Right cardiac atrium (tissue), 5 donors: ENCODE results near the gene NEURL2. TPM values are rescaled to one million over a fixed set of nuclear protein-coding genes. Genes with fewer than 3 reads are reported as not detected.
A peak's percentile ranks its signal among the peaks of the same experiment; 100 is the strongest.

Source experiments
- ATAC-seq, 2 donors: fragments of 200-7000 bp; cut with Tn5 transposase; one replicate each; pipeline versions ENCODE4 v1.8.0 to v1.9.1; 2020; ENCODE audit warnings: moderate library complexity in 2 of 2, mild to moderate bottlenecking in 1 of 2
- DNase-seq, 3 donors: peaks; one replicate each; pipeline ENCODE4 v3.0.0-alpha.2; 2020
- H3K27ac ChIP-seq: one replicate; pipeline ENCODE4 v1.5.1; 2013; ENCODE audit warnings: mild to moderate bottlenecking, low read length, control low read depth, moderate library complexity
- H3K27me3 ChIP-seq: one replicate; pipeline ENCODE4 v1.6.1; 2013; ENCODE audit not compliant: control insufficient read depth, insufficient read depth
- H3K4me1 ChIP-seq: one replicate; pipeline ENCODE4 v1.6.1; 2013; ENCODE audit warnings: low read length; ENCODE audit not compliant: control insufficient read depth, insufficient read depth
- H3K4me3 ChIP-seq: one replicate; pipeline ENCODE4 v1.5.1; 2013; ENCODE audit warnings: low read length, control low read depth
- H3K9me3 ChIP-seq: one replicate; pipeline ENCODE4 v1.6.1; 2013; ENCODE audit warnings: low read length; ENCODE audit not compliant: control insufficient read depth
- WGBS: extraction: QIAGEN DNeasy Blood & Tissue Kit; methylation state at CpG from one replicate; pipeline ENCODE4 v1.1.7; 2013; 5-methylcytosine and 5-hydroxymethylcytosine counted together
- intact Hi-C, 4 donors: fragments of 100-400 bp; cut with DNase I; formaldehyde crosslinking; loops; one replicate each; pipeline versions ENCODE4 v1.11.0 to v1.14.0; 2022 to 2023
- long read RNA-seq, 4 donors: library from polyadenylated mRNA; unstranded; transcript quantifications; one replicate each; pipeline ENCODE4 v2.0.0, GENCODE V29; 2020 to 2021
- polyA plus RNA-seq: library from polyadenylated mRNA; stranded (reverse); fragments of 200-250 nt; gene quantifications from one replicate; pipeline ENCODE4 v1.2.3, GENCODE V29; 2013
- total RNA-seq, 4 donors: library from RNA; stranded (reverse); fragmentation: NEBNext Ultra II Directional; extraction: Animal tissue kit (Norgen Biotek cat#: 25700); gene quantifications; one replicate each; pipeline ENCODE4 v1.2.1, GENCODE V29; 2021
- donor health status: healthy with polysubstance abuse.
- donor health status: DM: no; HTN: yes; CAD: no.
- donor health status: DM: no; HTN: no; CAD: no.
- donor health status: DM: no; HTN: yes; CAD: no; lungs with severe emphysema.
- donor health status: DM: yes; HTN: yes; CAD: no.

Gene NEURL2
- total RNA-seq: 1 to 10 TPM; 7.5 to 9.8 (median 7.9) TPM
- 7.0 TPM for polyA plus RNA-seq
- long read RNA-seq, donor 1, transcript NEURL2-201 (2 exons, 1,278 nt): major isoform, 22 of 30 reads
- long read RNA-seq, donor 1, partial matches to known transcripts: 0 of 30 reads
- long read RNA-seq, donor 1, other reads (novel, unspliced or antisense): 6 of 30 reads
- long read RNA-seq, donor 2, transcript NEURL2-201 (2 exons, 1,278 nt): major isoform, 6 of 8 reads
- long read RNA-seq, donor 2, partial matches to known transcripts: 0 of 8 reads
- long read RNA-seq, donor 2, other reads (novel, unspliced or antisense): 2 of 8 reads
- long read RNA-seq, donor 3, transcript NEURL2-201 (2 exons, 1,278 nt): major isoform, 16 of 20 reads
- long read RNA-seq, donor 3, partial matches to known transcripts: 0 of 20 reads
- long read RNA-seq, donor 3, other reads (novel, unspliced or antisense): 4 of 20 reads
- long read RNA-seq, donor 4, transcript NEURL2-201 (2 exons, 1,278 nt): major isoform, 9 of 13 reads
- long read RNA-seq, donor 4, partial matches to known transcripts: 0 of 13 reads
- long read RNA-seq, donor 4, other reads (novel, unspliced or antisense): 3 of 13 reads

DNA sequence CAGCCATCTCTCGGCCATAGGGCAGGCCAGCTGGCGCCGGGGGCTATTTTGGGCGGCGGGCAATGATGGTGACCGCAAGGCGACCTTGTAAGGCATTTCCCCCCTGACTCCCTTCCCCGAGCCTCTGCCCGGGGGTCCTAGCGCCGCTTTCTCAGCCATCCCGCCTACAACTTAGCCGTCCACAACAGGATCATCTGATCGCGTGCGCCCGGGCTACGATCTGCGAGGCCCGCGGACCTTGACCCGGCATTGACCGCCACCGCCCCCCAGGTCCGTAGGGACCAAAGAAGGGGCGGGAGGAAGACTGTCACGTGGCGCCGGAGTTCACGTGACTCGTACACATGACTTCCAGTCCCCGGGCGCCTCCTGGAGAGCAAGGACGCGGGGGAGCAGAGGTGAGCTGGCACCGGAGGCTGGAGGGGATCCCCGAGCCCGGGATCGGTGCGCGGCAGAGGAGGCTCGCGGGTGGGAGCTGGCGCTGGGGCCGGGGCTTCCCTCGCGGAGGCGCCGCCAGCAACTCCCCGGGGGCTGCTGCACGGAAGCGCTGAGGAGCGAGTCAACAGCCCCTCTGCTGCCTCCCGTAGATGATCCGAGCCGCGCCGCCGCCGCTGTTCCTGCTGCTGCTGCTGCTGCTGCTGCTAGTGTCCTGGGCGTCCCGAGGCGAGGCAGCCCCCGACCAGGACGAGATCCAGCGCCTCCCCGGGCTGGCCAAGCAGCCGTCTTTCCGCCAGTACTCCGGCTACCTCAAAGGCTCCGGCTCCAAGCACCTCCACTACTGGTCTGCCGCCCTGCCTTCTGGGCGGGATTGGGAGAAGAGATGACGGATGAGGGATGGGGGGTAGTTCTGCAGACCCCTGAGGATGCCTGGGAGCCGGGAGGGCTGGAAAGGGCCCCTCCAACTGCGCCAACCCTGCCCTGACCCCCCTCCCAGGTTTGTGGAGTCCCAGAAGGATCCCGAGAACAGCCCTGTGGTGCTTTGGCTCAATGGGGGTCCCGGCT is at the start of gene NEURL2, which contains the start of gene CTSA:
Gene NEURL2, minus strand, starts transcription at position 224 of the 999 bp plus-strand sequence. Its CDS starts 217 bp downstream, at position 7.
Gene CTSA, plus strand, starts transcription at position 351 of the 999 bp plus-strand sequence. Its CDS starts 234 bp downstream, at position 585.
- Histone ChIP-seq H3K4me3 (peak within 1 kb of the TSS; percentile 67), H3K27ac (peak within 1 kb of the TSS; percentile 53), H3K27me3 (no peaks in the 10 kb centered on the region), H3K4me1 (no peaks in the 10 kb centered on the region), H3K9me3 (no peaks in the 10 kb centered on the region)
- intact Hi-C loops: loop anchor here in 2 of 4 donors (2.0 to 10.0 kb wide), 3 partner anchors 44 to 74 kb away; partner anchors contain the start of gene PCIF1 (in 1 of the 2)
- ATAC-seq (peak; percentile 91), DNase-seq (peak; percentile 96 to 99 (median 97))
- 1% methylated on average over 78 of the region's 78 CpGs for WGBS

- WGBS: 92% methylated on average over 13 of the region's 13 CpGs
Measured at GRCh38 chr20:45940469-45940868, 49.5 kb upstream of the NEURL2 start.

DNA sequence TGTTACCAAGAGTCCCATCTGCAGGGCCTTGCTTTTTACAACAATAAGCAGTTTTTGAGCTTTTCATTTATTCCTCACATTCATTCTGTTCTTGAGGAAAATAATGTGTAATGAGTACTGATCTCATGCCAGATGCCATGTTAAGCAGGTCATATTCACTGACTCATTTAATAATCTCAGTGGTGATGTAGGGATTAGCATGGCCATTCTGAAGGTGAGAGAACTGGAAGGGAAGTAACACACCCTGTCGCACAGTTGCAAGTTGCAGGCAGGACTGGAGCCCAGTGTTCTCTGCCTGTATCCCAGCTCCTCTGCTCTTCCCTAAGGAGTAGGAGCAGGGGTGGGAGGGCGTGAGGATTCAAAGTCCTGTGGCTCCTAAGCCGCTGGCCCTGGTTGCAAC is 49.0 kb upstream of the NEURL2 start:
- ATAC-seq (no peak), DNase-seq (no peak)
- H3K27ac ChIP-seq: no peak overlapping the region
- H3K27me3 ChIP-seq: no peaks in the 10 kb centered on the region
- H3K4me3 ChIP-seq: no peak overlapping the region
- no peaks in the 10 kb centered on the region for H3K9me3 ChIP-seq
- intact Hi-C loops: no loop called here
- 86% methylated on average over 3 of the region's 3 CpGs for WGBS
- no peaks in the 10 kb centered on the region for H3K4me1 ChIP-seq

More at GRCh38 chr20:45940469-45940868, 49.5 kb upstream of the NEURL2 start:
- Histone ChIP-seq H3K27ac (no peak overlapping the region), H3K9me3 (no peaks in the 10 kb centered on the region), H3K27me3 (no peaks in the 10 kb centered on the region), H3K4me1 (no peaks in the 10 kb centered on the region), H3K4me3 (no peak overlapping the region)
- intact Hi-C loops: no loop called here
- DNase-seq (no peak), ATAC-seq (no peak)

- Histone ChIP-seq H3K27me3 (no peaks in the 10 kb centered on the region), H3K27ac (no peak overlapping the region), H3K9me3 (no peaks in the 10 kb centered on the region), H3K4me1 (no peaks in the 10 kb centered on the region), H3K4me3 (no peak overlapping the region)
- WGBS: 85% methylated on average over 13 of the region's 13 CpGs
- DNase-seq: peak in 1 of 3 donors; percentile 10
- intact Hi-C loops: loop anchor here in 1 of 4 donors (10.0 kb wide), 1 partner anchor 104 kb away; the partner anchor contains the start of gene SNX21
- no peak for ATAC-seq
Measured at GRCh38 chr20:45938727-45939438, 47.9 kb upstream of the NEURL2 start.

DNA sequence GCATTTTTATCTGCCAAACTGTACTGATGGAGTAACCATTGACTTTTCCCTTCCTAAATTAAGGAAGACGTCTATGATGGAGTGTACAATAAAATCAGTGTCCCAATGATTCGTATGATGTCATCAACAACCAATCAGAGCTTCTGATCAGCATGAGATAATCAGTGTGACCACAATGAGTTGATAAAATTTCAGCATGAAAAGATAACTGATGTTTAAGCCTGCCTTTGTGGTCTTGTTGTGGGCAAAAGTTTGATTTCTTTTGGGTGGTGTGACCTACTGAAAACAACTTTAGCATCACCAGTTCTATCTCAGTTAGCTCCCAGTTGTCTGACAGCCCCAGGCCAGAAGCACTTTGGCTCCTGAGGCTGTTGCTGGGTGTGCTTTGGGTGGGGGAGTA is 46.8 kb upstream of the NEURL2 start:
- intact Hi-C loops: loop anchor here in 1 of 4 donors (10.0 kb wide), 1 partner anchor 103 kb away; the partner anchor contains the start of gene SNX21
- H3K9me3 ChIP-seq: no peaks in the 10 kb centered on the region
- ATAC-seq (no peak), DNase-seq (no peak)
- H3K4me3 ChIP-seq: no peak overlapping the region
- no peak overlapping the region for H3K27ac ChIP-seq
- peaks cover 6% of the 10 kb centered on the region for H3K4me1 ChIP-seq
- H3K27me3 ChIP-seq: no peaks in the 10 kb centered on the region
- 59% methylated on average over 2 of the region's 2 CpGs for WGBS

DNA sequence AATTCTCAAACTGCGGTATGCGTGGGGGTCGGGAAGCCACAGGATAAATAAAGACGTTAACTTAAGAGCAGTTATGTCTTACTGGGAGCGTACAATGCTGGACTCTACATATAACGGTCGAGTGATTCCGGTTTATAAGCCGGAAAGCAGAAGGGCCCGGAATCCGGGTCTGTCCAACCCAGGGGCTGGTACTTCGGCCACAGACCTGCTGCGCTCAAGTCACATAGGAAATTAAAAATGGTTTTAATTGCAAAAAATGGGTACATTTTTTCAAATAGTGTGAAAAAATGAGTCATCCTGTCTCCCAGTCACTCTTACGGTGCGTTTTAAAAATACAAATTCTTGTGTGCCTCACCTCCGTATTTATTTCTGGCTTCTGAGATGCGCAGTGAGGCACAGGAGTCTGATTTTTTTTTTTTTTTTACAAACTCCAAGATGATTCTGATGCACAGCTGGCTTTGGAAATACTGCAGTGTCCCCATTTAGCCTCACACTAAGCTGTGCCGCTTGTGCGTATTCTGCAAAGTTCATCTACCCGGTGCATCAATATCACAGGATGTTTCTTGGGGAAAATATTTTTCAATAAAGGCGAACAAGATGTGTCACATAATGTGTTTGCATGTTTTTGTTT is 44.5 kb upstream of the NEURL2 start:
- no peaks in the 10 kb centered on the region for H3K9me3 ChIP-seq
- peak; percentile 15 to 25 for ATAC-seq

DNA sequence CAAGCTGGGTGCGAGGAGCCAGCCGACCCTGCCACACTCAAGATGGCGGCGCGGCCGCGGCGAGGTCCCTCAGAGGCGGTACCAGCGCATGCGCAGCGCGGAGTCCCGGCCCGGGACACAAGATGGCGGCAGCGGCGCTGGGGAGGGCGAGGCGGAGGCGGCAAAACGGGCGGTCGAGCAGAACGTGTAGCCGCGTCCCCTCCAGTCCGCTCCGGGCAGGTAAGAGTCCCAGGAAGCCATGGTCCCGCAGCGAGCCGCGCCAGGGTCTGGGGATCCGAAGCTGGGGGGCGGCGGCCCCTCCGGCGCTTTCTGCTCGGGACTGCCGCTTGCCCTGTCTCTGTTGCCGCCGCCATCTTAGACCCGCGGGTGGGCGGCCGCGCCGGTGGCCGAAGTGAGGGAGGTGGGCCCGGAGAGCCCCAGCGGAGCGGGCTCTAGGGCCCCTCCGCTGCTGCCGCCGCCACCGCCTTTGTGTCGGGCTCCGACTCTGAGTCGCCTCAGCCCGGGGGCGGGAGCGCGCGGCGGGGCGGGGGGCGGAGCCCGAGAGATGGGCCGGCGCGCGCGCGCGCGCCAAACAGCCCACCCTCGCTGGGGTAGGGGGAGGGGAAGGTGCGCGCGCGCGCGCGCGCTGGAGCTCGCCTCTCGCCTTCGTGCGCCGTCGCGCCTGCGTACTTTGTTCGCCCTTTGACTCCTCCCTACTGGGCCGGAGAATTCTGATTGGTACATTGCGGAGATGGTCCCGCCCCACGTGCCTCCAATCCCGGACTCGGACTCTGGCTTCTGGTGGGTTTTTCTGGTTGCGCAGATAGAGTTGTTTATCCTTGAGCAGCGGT is 43.8 kb upstream of the NEURL2 start, which contains the start of gene PCIF1:
Gene PCIF1, plus strand, starts transcription at position 98 of the 830 bp plus-strand sequence. CDS start 4,317 bp downstream, outside the sequence.
- peak within 1 kb of the TSS; percentile 92 for H3K4me3 ChIP-seq
- DNase-seq (peak; percentile 98 to 100 (median 99)), ATAC-seq (peak; percentile 92 to 93)
- under 1% methylated on average over 102 of the region's 102 CpGs for WGBS
- intact Hi-C loops: loop anchor here in 2 of 4 donors (2.0 to 10.0 kb wide), 2 partner anchors 44 to 100 kb away; partner anchors contain the start of genes CTSA (in 1 of the 2), NEURL2 (in 1 of the 2) and SNX21 (in 1 of the 2)
- H3K9me3 ChIP-seq: no peaks in the 10 kb centered on the region
- H3K27ac ChIP-seq: peak within 1 kb of the TSS; percentile 98
- peaks cover 6% of the 10 kb centered on the region for H3K4me1 ChIP-seq
- no peaks in the 10 kb centered on the region for H3K27me3 ChIP-seq

More for the DNA sequence above, 44.5 kb upstream of the NEURL2 start:
- DNase-seq: no peak
- intact Hi-C loops: loop anchor here in 2 of 4 donors (2.0 to 10.0 kb wide), 2 partner anchors 45 to 101 kb away; partner anchors contain the start of genes CTSA (in 1 of the 2), NEURL2 (in 1 of the 2) and SNX21 (in 1 of the 2)
- peaks cover 6% of the 10 kb centered on the region for H3K4me1 ChIP-seq
- H3K27ac ChIP-seq: peak overlapping the region; percentile 98
- no peaks in the 10 kb centered on the region for H3K27me3 ChIP-seq
- 7% methylated on average over 21 of the region's 21 CpGs for whole genome bisulfite sequencing
- peak overlapping the region; percentile 92 for H3K4me3 ChIP-seq

DNA sequence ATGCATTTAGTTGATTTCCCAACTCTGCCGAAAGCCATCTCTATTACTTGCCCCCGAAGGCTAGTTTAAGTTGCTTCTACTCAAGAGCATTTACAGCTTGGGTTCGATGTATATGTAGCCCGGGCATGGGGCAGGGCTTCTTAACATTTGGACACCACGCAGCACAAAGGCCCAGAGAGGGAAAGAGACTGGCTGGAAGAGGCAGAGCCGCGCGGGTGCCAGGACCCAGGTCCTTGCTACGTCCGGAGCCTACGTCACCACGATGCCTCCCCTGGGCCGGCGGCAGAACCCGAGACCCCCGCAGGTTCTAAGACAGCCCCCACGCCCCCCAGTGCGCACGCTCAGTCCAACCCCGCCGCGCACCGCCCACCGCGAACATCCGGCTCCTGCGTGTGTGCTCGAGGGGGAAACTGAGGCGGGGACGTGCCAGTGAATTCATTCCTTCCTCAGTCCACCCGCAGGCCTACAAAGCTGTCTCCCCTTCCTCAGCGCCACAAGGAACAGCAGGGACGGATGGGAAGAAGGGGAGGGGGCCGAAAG is 43.1 kb upstream of the NEURL2 start:
- Histone ChIP-seq H3K27ac (peak overlapping the region; percentile 80), H3K27me3 (no peaks in the 10 kb centered on the region), H3K4me1 (peaks cover 6% of the 10 kb centered on the region), H3K9me3 (no peaks in the 10 kb centered on the region), H3K4me3 (peak overlapping the region; percentile 89)
- ATAC-seq: peak; percentile 58 to 63
- DNase-seq: peak; percentile 82 to 93 (median 91)
- WGBS: under 1% methylated on average over 34 of the region's 34 CpGs
- intact Hi-C loops: loop anchor here in 2 of 4 donors (2.0 to 10.0 kb wide), 2 partner anchors 43 to 99 kb away; partner anchors contain the start of genes CTSA (in 1 of the 2), NEURL2 (in 1 of the 2) and SNX21 (in 1 of the 2)
